Measurements from ENCODE around the gene HPCAL1.

HPCAL1 gene

DNA sequence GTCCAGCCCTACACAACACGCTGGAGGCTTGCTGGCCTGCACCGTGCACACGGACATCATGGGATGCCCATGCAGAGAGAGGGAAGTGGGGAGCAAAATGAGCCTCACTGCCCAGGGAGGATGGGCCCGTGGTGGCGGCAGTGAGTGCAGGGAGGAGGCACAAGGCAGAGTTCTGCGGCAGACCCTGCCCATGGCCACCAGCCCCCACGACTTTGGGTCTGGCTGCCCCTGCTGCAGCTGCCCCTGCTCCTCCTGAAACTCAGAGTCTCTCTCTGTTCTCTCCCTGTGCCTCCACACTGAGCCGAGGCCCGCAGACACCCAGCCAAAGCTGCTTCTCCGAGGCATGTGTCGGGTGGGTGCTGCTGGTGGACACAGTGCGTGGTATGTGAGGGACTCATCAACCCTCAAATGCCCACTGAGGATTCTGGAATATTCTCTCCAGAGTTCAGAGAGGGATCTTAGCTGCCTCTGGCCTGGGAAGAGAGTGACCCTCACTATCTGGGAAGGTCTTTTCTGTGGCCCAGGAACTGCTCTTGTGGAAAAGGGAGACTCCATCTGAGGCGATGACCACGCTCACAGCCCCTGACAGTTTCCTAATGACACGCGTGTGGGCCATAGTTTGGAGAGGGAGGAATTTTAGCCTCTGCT lies 45.1 kb upstream of the HPCAL1 start:
- H2BK5ac ChIP-seq (ENCODE audit: low read depth, low read length, poor library complexity): no peak overlapping the region
- no peak for DNase-seq
- peaks cover 2 to 4% of the 10 kb centered on the region in 2 experiments for H3K4me1 ChIP-seq (ENCODE audit: control insufficient read depth in 1 of 2, insufficient read depth in 2 of 2, low read length in 2 of 2)
- no peak overlapping the region for H2AFZ ChIP-seq (ENCODE audit: insufficient read depth, low read length, poor library complexity)
- no peaks in the 10 kb centered on the region for H3K27me3 ChIP-seq (ENCODE audit: insufficient read depth, low read length)
- H4K91ac ChIP-seq (ENCODE audit: low read depth, low read length): no peak overlapping the region
- no peaks in the 10 kb centered on the region for H3K36me3 ChIP-seq (ENCODE audit: control insufficient read depth in 1 of 2, insufficient read depth in 2 of 2, low read length in 2 of 2)
- H3K79me2 ChIP-seq (ENCODE audit: control insufficient read depth, insufficient read depth, low read length, poor library complexity): no peaks in the 10 kb centered on the region
- no peak overlapping the region for H2AK5ac ChIP-seq (ENCODE audit: low read length)
- no peak overlapping the region for H3K18ac ChIP-seq (ENCODE audit: low read length)
- no peak overlapping the region for H3K9ac ChIP-seq (ENCODE audit: low read length)
- no peaks in the 10 kb centered on the region for H3K9me3 ChIP-seq (ENCODE audit: insufficient read depth, low read depth, low read length)
- no peak overlapping the region for H2BK120ac ChIP-seq (ENCODE audit: insufficient read depth, low read length, poor library complexity)
- H4K8ac ChIP-seq (ENCODE audit: low read depth, low read length): no peak overlapping the region
- H3K4me2 ChIP-seq (ENCODE audit: low read length): no peak overlapping the region
- H3K4me3 ChIP-seq (ENCODE audit: low read depth, low read length): no peak overlapping the region
- H4K12ac ChIP-seq (ENCODE audit: low read depth, low read length): no peak overlapping the region
- no peak overlapping the region for H3K4ac ChIP-seq (ENCODE audit: low read depth, low read length)
- peaks cover 6% of the 10 kb centered on the region for H3K79me1 ChIP-seq (ENCODE audit: low read length)
- H3K14ac ChIP-seq (ENCODE audit: low read length): no peak overlapping the region
- H2BK12ac ChIP-seq (ENCODE audit: low read length): no peak overlapping the region
- H3K27ac ChIP-seq (ENCODE audit: low read depth, low read length): no peak overlapping the region
- H3K23ac ChIP-seq (ENCODE audit: low read length): no peak overlapping the region
- WGBS (ENCODE audit: extremely low coverage, insufficient coverage, insufficient read length): no CpG with 5 or more reads among the region's 16 CpGs

DNA sequence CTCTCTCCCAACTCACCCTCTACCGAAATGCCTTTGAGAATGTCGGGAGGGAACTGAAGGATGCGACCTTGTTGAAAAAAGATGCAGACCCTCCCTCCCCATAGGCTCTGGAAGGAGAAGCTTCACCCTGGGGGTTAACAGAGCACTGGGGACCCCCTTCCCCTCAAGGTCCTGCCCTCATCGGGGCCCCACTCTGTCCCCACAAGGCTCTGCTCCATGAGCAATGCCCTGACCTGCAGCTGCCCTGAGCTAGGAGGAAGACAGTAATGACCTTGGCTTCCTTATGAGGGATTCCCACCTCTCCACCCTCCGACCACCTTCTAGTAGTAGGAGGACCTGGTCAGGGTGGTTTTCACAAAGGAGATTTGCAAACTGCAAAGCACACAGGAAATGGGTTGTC lies 44.4 kb upstream of the HPCAL1 start:
- WGBS (ENCODE audit: extremely low coverage, insufficient coverage, insufficient read length): no CpG with 5 or more reads among the region's 5 CpGs
- Histone ChIP-seq H3K79me2 (ENCODE audit: control insufficient read depth, insufficient read depth, low read length, poor library complexity) (no peaks in the 10 kb centered on the region), H3K18ac (ENCODE audit: low read length) (no peak overlapping the region), H3K14ac (ENCODE audit: low read length) (no peak overlapping the region), H3K36me3 (ENCODE audit: control insufficient read depth in 1 of 2, insufficient read depth in 2 of 2, low read length in 2 of 2) (no peaks in the 10 kb centered on the region), H3K9me3 (ENCODE audit: insufficient read depth, low read depth, low read length) (no peaks in the 10 kb centered on the region), H3K4ac (ENCODE audit: low read depth, low read length) (no peak overlapping the region), H2BK120ac (ENCODE audit: insufficient read depth, low read length, poor library complexity) (no peak overlapping the region), H2AK5ac (ENCODE audit: low read length) (no peak overlapping the region), H4K12ac (ENCODE audit: low read depth, low read length) (no peak overlapping the region), H2BK12ac (ENCODE audit: low read length) (no peak overlapping the region), H4K91ac (ENCODE audit: low read depth, low read length) (no peak overlapping the region), H3K4me2 (ENCODE audit: low read length) (no peak overlapping the region), H2BK5ac (ENCODE audit: low read depth, low read length, poor library complexity) (no peak overlapping the region), H3K9ac (ENCODE audit: low read length) (no peak overlapping the region), H3K79me1 (ENCODE audit: low read length) (peaks cover 6% of the 10 kb centered on the region), H3K27me3 (ENCODE audit: insufficient read depth, low read length) (no peaks in the 10 kb centered on the region), H4K8ac (ENCODE audit: low read depth, low read length) (no peak overlapping the region), H3K4me3 (ENCODE audit: low read depth, low read length) (no peak overlapping the region), H3K23ac (ENCODE audit: low read length) (no peak overlapping the region), H2AFZ (ENCODE audit: insufficient read depth, low read length, poor library complexity) (no peak overlapping the region), H3K4me1 (ENCODE audit: control insufficient read depth in 1 of 2, insufficient read depth in 2 of 2, low read length in 2 of 2) (peaks cover 2 to 4% of the 10 kb centered on the region in 2 experiments), H3K27ac (ENCODE audit: low read depth, low read length) (no peak overlapping the region)
- DNase-seq: no peak

DNA sequence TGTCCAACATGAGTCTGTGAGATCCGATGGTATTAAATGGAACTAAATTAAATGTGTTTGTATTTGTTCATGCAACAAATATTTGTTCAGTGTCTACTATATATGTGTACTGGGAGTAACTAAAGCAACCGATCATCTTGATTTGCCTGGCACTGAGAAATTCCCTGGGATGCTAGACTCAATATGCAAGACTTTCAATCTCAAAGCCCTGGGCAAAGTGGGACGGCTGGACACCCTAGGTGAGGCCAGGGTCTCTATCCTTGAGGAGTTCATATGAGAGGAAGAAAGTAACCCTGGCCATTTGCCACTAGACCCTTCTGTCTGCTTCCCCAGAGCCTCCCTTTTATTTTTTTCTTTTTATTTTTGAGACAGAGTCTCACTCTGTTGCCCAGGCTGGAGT lies 44.0 kb upstream of the HPCAL1 start:
- peaks cover 2 to 4% of the 10 kb centered on the region in 2 experiments for H3K4me1 ChIP-seq (ENCODE audit: control insufficient read depth in 1 of 2, insufficient read depth in 2 of 2, low read length in 2 of 2)
- H4K91ac ChIP-seq (ENCODE audit: low read depth, low read length): no peak overlapping the region
- H2BK5ac ChIP-seq (ENCODE audit: low read depth, low read length, poor library complexity): no peak overlapping the region
- no peak overlapping the region for H3K9ac ChIP-seq (ENCODE audit: low read length)
- no peak overlapping the region for H3K4ac ChIP-seq (ENCODE audit: low read depth, low read length)
- no peak overlapping the region for H3K4me3 ChIP-seq (ENCODE audit: low read depth, low read length)
- H3K36me3 ChIP-seq (ENCODE audit: control insufficient read depth in 1 of 2, insufficient read depth in 2 of 2, low read length in 2 of 2): no peaks in the 10 kb centered on the region
- H2AK5ac ChIP-seq (ENCODE audit: low read length): no peak overlapping the region
- H3K79me1 ChIP-seq (ENCODE audit: low read length): peaks cover 6% of the 10 kb centered on the region
- DNase-seq: no peak
- no peak overlapping the region for H3K18ac ChIP-seq (ENCODE audit: low read length)
- no peak overlapping the region for H2BK12ac ChIP-seq (ENCODE audit: low read length)
- no peak overlapping the region for H3K4me2 ChIP-seq (ENCODE audit: low read length)
- H3K27ac ChIP-seq (ENCODE audit: low read depth, low read length): no peak overlapping the region
- H2AFZ ChIP-seq (ENCODE audit: insufficient read depth, low read length, poor library complexity): no peak overlapping the region
- WGBS (ENCODE audit: extremely low coverage, insufficient coverage, insufficient read length): no CpG with 5 or more reads among the region's 3 CpGs
- no peaks in the 10 kb centered on the region for H3K79me2 ChIP-seq (ENCODE audit: control insufficient read depth, insufficient read depth, low read length, poor library complexity)
- H3K23ac ChIP-seq (ENCODE audit: low read length): no peak overlapping the region
- no peaks in the 10 kb centered on the region for H3K27me3 ChIP-seq (ENCODE audit: insufficient read depth, low read length)
- H4K8ac ChIP-seq (ENCODE audit: low read depth, low read length): no peak overlapping the region
- no peak overlapping the region for H2BK120ac ChIP-seq (ENCODE audit: insufficient read depth, low read length, poor library complexity)
- no peaks in the 10 kb centered on the region for H3K9me3 ChIP-seq (ENCODE audit: insufficient read depth, low read depth, low read length)
- H3K14ac ChIP-seq (ENCODE audit: low read length): no peak overlapping the region
- H4K12ac ChIP-seq (ENCODE audit: low read depth, low read length): no peak overlapping the region

DNA sequence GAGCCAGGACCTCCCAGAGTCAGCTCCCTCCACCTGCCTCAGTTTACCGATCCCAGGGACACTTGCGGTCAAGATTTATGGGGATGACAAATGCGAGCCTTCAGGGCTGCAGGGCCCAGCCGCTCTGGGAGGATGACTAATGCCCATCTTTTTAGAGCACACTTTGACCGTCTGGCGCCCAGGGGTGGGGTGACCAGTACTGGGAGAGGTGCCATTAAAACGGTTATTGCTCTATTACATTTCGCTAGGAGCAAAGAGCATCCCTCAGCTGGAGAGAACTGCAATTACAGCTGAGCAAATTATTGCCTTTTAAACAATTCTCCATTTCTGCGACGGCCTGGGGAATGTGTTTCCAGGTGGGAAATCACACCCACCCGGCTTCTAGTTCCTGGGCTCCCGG lies 42.6 kb upstream of the HPCAL1 start:
- Histone ChIP-seq H2BK12ac (ENCODE audit: low read length) (no peak overlapping the region), H3K79me1 (ENCODE audit: low read length) (peaks cover under 1% of the 10 kb centered on the region), H2AK5ac (ENCODE audit: low read length) (no peak overlapping the region), H2BK5ac (ENCODE audit: low read depth, low read length, poor library complexity) (no peak overlapping the region), H3K4me2 (ENCODE audit: low read length) (no peak overlapping the region), H3K9ac (ENCODE audit: low read length) (no peak overlapping the region), H4K12ac (ENCODE audit: low read depth, low read length) (no peak overlapping the region), H3K79me2 (ENCODE audit: control insufficient read depth, insufficient read depth, low read length, poor library complexity) (no peaks in the 10 kb centered on the region), H3K4ac (ENCODE audit: low read depth, low read length) (no peak overlapping the region), H3K36me3 (ENCODE audit: control insufficient read depth in 1 of 2, insufficient read depth in 2 of 2, low read length in 2 of 2) (no peaks in the 10 kb centered on the region), H3K18ac (ENCODE audit: low read length) (no peak overlapping the region), H3K27me3 (ENCODE audit: insufficient read depth, low read length) (no peaks in the 10 kb centered on the region), H3K4me1 (ENCODE audit: control insufficient read depth in 1 of 2, insufficient read depth in 2 of 2, low read length in 2 of 2) (peaks cover 0 to 2% of the 10 kb centered on the region in 2 experiments), H3K23ac (ENCODE audit: low read length) (no peak overlapping the region), H3K27ac (ENCODE audit: low read depth, low read length) (no peak overlapping the region), H3K9me3 (ENCODE audit: insufficient read depth, low read depth, low read length) (no peaks in the 10 kb centered on the region), H3K4me3 (ENCODE audit: low read depth, low read length) (no peak overlapping the region), H2AFZ (ENCODE audit: insufficient read depth, low read length, poor library complexity) (no peak overlapping the region), H2BK120ac (ENCODE audit: insufficient read depth, low read length, poor library complexity) (no peak overlapping the region), H4K8ac (ENCODE audit: low read depth, low read length) (no peak overlapping the region), H3K14ac (ENCODE audit: low read length) (no peak overlapping the region), H4K91ac (ENCODE audit: low read depth, low read length) (no peak overlapping the region)
- no CpG with 5 or more reads among the region's 12 CpGs for WGBS (ENCODE audit: extremely low coverage, insufficient coverage, insufficient read length)
- no peak for DNase-seq
